Mammary epithelial cell (primary cell): ENCODE results near the gene GPANK1.

Source experiments
- EZH2 ChIP-seq: IDR thresholded peaks from 2 replicates; pipeline ENCODE4 v1.6.1; 2012; ENCODE audit warnings: low read length, inconsistent platforms, borderline replicate concordance
- TF ChIP-seq, protein P1 (sequence below), 2 donors: IDR thresholded peaks in 1 of 2; conservative IDR thresholded peaks in 1 of 2; 2 replicates each; pipeline ENCODE4 v1.5.1; 2011 to 2012; ENCODE audit warnings: inconsistent platforms in 2 of 2, low read length in 2 of 2, mild to moderate bottlenecking in 2 of 2, control low read depth in 1 of 2, low read depth in 1 of 2; ENCODE audit not compliant: insufficient read depth in 1 of 2; ENCODE audit errors: extremely low read depth in 1 of 2

DNA sequence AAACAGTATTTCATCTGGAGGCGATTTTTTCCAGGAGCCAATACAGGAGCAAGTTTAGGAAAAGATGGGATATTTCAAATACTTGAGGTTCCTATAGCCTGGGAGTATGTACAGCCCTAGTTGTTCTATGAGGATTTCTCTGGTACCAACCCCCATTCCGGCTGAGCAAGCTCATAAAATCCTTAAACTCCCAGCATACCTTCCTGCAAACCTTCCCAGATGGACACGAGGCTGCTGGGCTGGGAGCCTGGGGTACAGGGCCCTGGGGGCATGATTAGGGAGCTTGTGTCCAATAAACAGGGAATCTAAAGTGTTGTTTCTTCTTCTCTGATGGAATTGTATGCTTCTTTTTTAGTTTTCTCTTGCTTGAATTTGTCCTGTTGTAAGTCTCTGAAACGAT, 42.8 kb downstream of the GPANK1 start:
- TF ChIP-seq, protein P1, sequence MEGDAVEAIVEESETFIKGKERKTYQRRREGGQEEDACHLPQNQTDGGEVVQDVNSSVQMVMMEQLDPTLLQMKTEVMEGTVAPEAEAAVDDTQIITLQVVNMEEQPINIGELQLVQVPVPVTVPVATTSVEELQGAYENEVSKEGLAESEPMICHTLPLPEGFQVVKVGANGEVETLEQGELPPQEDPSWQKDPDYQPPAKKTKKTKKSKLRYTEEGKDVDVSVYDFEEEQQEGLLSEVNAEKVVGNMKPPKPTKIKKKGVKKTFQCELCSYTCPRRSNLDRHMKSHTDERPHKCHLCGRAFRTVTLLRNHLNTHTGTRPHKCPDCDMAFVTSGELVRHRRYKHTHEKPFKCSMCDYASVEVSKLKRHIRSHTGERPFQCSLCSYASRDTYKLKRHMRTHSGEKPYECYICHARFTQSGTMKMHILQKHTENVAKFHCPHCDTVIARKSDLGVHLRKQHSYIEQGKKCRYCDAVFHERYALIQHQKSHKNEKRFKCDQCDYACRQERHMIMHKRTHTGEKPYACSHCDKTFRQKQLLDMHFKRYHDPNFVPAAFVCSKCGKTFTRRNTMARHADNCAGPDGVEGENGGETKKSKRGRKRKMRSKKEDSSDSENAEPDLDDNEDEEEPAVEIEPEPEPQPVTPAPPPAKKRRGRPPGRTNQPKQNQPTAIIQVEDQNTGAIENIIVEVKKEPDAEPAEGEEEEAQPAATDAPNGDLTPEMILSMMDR (conservative IDR thresholded peaks at IDR 0.05 in 1 of 2, IDR thresholded peaks at IDR 0.05 in 1 of 2; ENCODE audit: extremely low read depth in 1 of 2, insufficient read depth in 1 of 2, low read depth in 1 of 2, low read length in 2 of 2) = no peak
- TF ChIP-seq EZH2 = no peak
